CD4-positive, alpha-beta memory T cell (primary cell): ENCODE data around the gene KCNIP4. TPM values are rescaled to one million over a fixed set of nuclear protein-coding genes. Genes with fewer than 3 reads are reported as not detected.
A peak's percentile ranks its signal among the peaks of the same experiment; 100 is the strongest.
"Not testable (repeated sequence)": the region's sequence is repeated elsewhere in the genome, so short reads cannot be mapped to it uniquely, and the experiment has no call there.

Source experiments
- CTCF ChIA-PET: fragments of 350-600 bp; sonication (Branson Sonifier 250); formaldehyde crosslinking; loops from one replicate; lab custom pipeline; 2021; ENCODE audit warnings: inconsistent platforms; ENCODE audit not compliant: partially characterized antibody; lab: Charles Lee
- POLR2A ChIA-PET: fragments of 350-600 bp; sonication (Branson Sonifier 250); formaldehyde crosslinking; loops from one replicate; lab custom pipeline; 2021; ENCODE audit not compliant: partially characterized antibody; lab: Charles Lee
- DNase-seq, 5 donors: peaks; one replicate each; pipeline versions ENCODE4 v3.0.0 to v3.0.0-alpha.2; 2020 to 2022; ENCODE audit warnings: mixed read lengths in 1 of 5
- H3K27ac ChIP-seq: one replicate; pipeline ENCODE4 v1.7.0; 2013; ENCODE audit warnings: low read depth, low read length
- H3K27me3 ChIP-seq: 2 replicates; pipeline ENCODE4 v1.7.0; 2013; ENCODE audit warnings: mild to moderate bottlenecking, low read length, moderate library complexity; ENCODE audit not compliant: insufficient read depth
- H3K36me3 ChIP-seq: 2 replicates; pipeline ENCODE4 v1.7.0; 2013; ENCODE audit warnings: mild to moderate bottlenecking, low read length, moderate library complexity; ENCODE audit not compliant: insufficient read depth
- H3K4me1 ChIP-seq: 2 replicates; pipeline ENCODE4 v1.7.0; 2013; ENCODE audit warnings: mild to moderate bottlenecking, low read length, moderate library complexity; ENCODE audit not compliant: insufficient read depth
- H3K4me3 ChIP-seq, 2 donors: one replicate each; pipeline ENCODE4 v1.7.0; 2013; ENCODE audit warnings: low read length in 2 of 2, mild to moderate bottlenecking in 1 of 2
- H3K9me3 ChIP-seq, 2 donors: one replicate each; pipeline ENCODE4 v1.7.0; 2013; ENCODE audit warnings: low read length in 2 of 2, control low read depth in 1 of 2; ENCODE audit not compliant: control insufficient read depth in 1 of 2
- H3K27ac Mint-ChIP-seq, 7 donors: one replicate each; pipeline ENCODE4 v1.8.0; 2020 to 2021; ENCODE audit warnings: mixed read lengths in 7 of 7, mild to moderate bottlenecking in 6 of 7, inconsistent platforms in 3 of 7, moderate library complexity in 3 of 7
- H3K27me3 Mint-ChIP-seq, 2 donors: one replicate each; pipeline ENCODE4 v1.8.0; 2020 to 2021; ENCODE audit warnings: mixed read lengths in 2 of 2
- H3K36me3 Mint-ChIP-seq, 2 donors: one replicate each; pipeline ENCODE4 v1.8.0; 2020 to 2021; ENCODE audit warnings: mixed read lengths in 2 of 2, inconsistent platforms in 1 of 2, mild to moderate bottlenecking in 1 of 2
- H3K4me1 Mint-ChIP-seq, 4 donors: one replicate each; pipeline ENCODE4 v1.8.0; 2020 to 2021; ENCODE audit warnings: mixed read lengths in 4 of 4, mild to moderate bottlenecking in 1 of 4
- H3K4me3 Mint-ChIP-seq, 8 donors: one replicate each; pipeline ENCODE4 v1.8.0; 2020 to 2021; ENCODE audit warnings: mixed read lengths in 8 of 8, mild to moderate bottlenecking in 7 of 8, moderate library complexity in 6 of 8, inconsistent platforms in 3 of 8
- H3K9me3 Mint-ChIP-seq, 8 donors: one replicate each; pipeline ENCODE4 v1.8.0; 2020 to 2021; ENCODE audit warnings: mixed read lengths in 8 of 8, mild to moderate bottlenecking in 5 of 8, inconsistent platforms in 3 of 8, moderate library complexity in 1 of 8
- intact Hi-C: fragments of 100-400 bp; cut with micrococcal nuclease; formaldehyde crosslinking; loops from one replicate; pipeline ENCODE4 v1.15.1; 2023
- polyA plus RNA-seq, 2 donors: library from polyadenylated mRNA; unstranded; fragments of 300-500 nt; fragmentation: Illumina TruSeq; gene quantifications; one replicate each; pipeline ENCODE4 v1.2.3, GENCODE V29; 2021
- total RNA-seq, 2 experiments: library from RNA; stranded (reverse); gene quantifications; one replicate each; pipeline ENCODE4 v1.2.3, GENCODE V29; 2021

Gene KCNIP4
- total and polyA plus RNA-seq, 4 experiments from 2014 or later, result 0.11 to 0.26 TPM; not detected in 2

- H3K27ac Mint-ChIP-seq, H3K27ac ChIP-seq, H3K9me3 ChIP-seq, H3K27me3 Mint-ChIP-seq, H3K4me3 Mint-ChIP-seq, POLR2A ChIA-PET, DNase-seq, H3K4me3 ChIP-seq, H3K4me1 ChIP-seq, H3K36me3 Mint-ChIP-seq, H3K4me1 Mint-ChIP-seq, intact Hi-C loops, H3K36me3 ChIP-seq, H3K27me3 ChIP-seq: not testable (repeated sequence)
- H3K9me3 Mint-ChIP-seq, result peaks cover 0 to 41% (median 21%) of the 10 kb centered on the region in 8 donors
- CTCF ChIA-PET, result interaction anchor here (2.7 kb wide), 1 partner anchor 9 kb away, joined by 9 read pairs; no protein-coding TSS in a partner anchor
Measured at GRCh38 chr4:20783134-20783533, 1165.4 kb downstream of the KCNIP4 start.

GRCh38 chr4:20778896-20779295 is 1169.7 kb downstream of the KCNIP4 start:
- Histone ChIP-seq H3K4me3 (no peak overlapping the region), H3K27ac (no peak overlapping the region), H3K4me1 (no peaks in the 10 kb centered on the region), H3K9me3 (no peaks in the 10 kb centered on the region), H3K36me3 (no peaks in the 10 kb centered on the region), H3K27me3 (no peaks in the 10 kb centered on the region)
- Mint-ChIP-seq H3K4me3 (no peak overlapping the region), H3K36me3 (peaks cover 0 to 1% of the 10 kb centered on the region in 2 donors), H3K27me3 (peaks cover 0 to 3% of the 10 kb centered on the region in 2 donors), H3K27ac (no peak overlapping the region), H3K4me1 (no peaks in the 10 kb centered on the region), H3K9me3 (peaks cover 0 to 38% (median 23%) of the 10 kb centered on the region in 8 donors)
- POLR2A ChIA-PET, result no interaction called here
- CTCF ChIA-PET, result no interaction called here
- intact Hi-C loops, result no loop called here
- no peak for DNase-seq

GRCh38 chr4:20773144-20773997 is 1175.2 kb downstream of the KCNIP4 start:
- Mint-ChIP-seq H3K27ac (peak overlapping the region in 2 of 7 donors; percentile 29 to 77), H3K9me3 (peaks cover 0 to 5% (median 1%) of the 10 kb centered on the region in 8 donors), H3K36me3 (no peaks in the 10 kb centered on the region), H3K4me1 (peaks cover 0 to 5% (median 2%) of the 10 kb centered on the region in 4 donors), H3K4me3 (peak overlapping the region in 4 of 8 donors; percentile 46 to 66 (median 58)), H3K27me3 (no peaks in the 10 kb centered on the region)
- Histone ChIP-seq H3K36me3 (no peaks in the 10 kb centered on the region), H3K4me1 (peaks cover 3% of the 10 kb centered on the region), H3K4me3 (no peak overlapping the region), H3K27ac (no peak overlapping the region), H3K27me3 (no peaks in the 10 kb centered on the region), H3K9me3 (no peaks in the 10 kb centered on the region)
- intact Hi-C loops, result no loop called here
- ChIA-PET CTCF (interaction anchor here (0.6 to 4.3 kb wide), 14 partner anchors 9 to 1018 kb away, joined by 3 to 42 read pairs (median 3); no protein-coding TSS in a partner anchor), POLR2A (no interaction called here)
- DNase-seq, result peak; percentile 10 to 35 (median 28)

- ChIA-PET CTCF (interaction anchor here (1.9 kb wide), 1 partner anchor 9 kb away, joined by 7 read pairs; no protein-coding TSS in a partner anchor), POLR2A (no interaction called here)
- Histone ChIP-seq H3K27ac (no peak overlapping the region), H3K36me3 (no peaks in the 10 kb centered on the region), H3K9me3 (no peaks in the 10 kb centered on the region), H3K4me1 (no peaks in the 10 kb centered on the region), H3K4me3 (no peak overlapping the region), H3K27me3 (no peaks in the 10 kb centered on the region)
- Mint-ChIP-seq H3K27me3 (no peaks in the 10 kb centered on the region), H3K36me3 (no peaks in the 10 kb centered on the region), H3K4me1 (no peaks in the 10 kb centered on the region), H3K27ac (no peak overlapping the region), H3K9me3 (peaks cover 0 to 2% (median 0%) of the 10 kb centered on the region in 8 donors), H3K4me3 (no peak overlapping the region)
- DNase-seq, result no peak
- intact Hi-C loops, result no loop called here
Measured at GRCh38 chr4:20764366-20764992, 1184.1 kb downstream of the KCNIP4 start.

- no peak overlapping the region for H3K4me3 ChIP-seq
- ChIA-PET POLR2A (no interaction called here), CTCF (interaction anchor here (1.1 kb wide), 1 partner anchor 11 kb away, joined by 3 read pairs; no protein-coding TSS in a partner anchor)
- H3K4me1 ChIP-seq, result no peaks in the 10 kb centered on the region
- H3K27ac ChIP-seq, result no peak overlapping the region
- Mint-ChIP-seq H3K36me3 (no peaks in the 10 kb centered on the region), H3K4me1 (no peaks in the 10 kb centered on the region), H3K9me3 (peaks cover 0 to 2% (median 0%) of the 10 kb centered on the region in 8 donors), H3K27ac (no peak overlapping the region), H3K27me3 (no peaks in the 10 kb centered on the region), H3K4me3 (no peak overlapping the region)
- intact Hi-C loops, result no loop called here
- H3K9me3 ChIP-seq, result no peaks in the 10 kb centered on the region
- no peak for DNase-seq
- no peaks in the 10 kb centered on the region for H3K27me3 ChIP-seq
- no peaks in the 10 kb centered on the region for H3K36me3 ChIP-seq
Measured at GRCh38 chr4:20761826-20762225, 1186.7 kb downstream of the KCNIP4 start.

- no peak overlapping the region for H3K4me3 Mint-ChIP-seq
- intact Hi-C loops, result no loop called here
- no peaks in the 10 kb centered on the region for H3K4me1 ChIP-seq
- no peaks in the 10 kb centered on the region for H3K27me3 Mint-ChIP-seq
- ChIA-PET CTCF (interaction anchor here (1.1 kb wide), 1 partner anchor 12 kb away, joined by 3 read pairs; no protein-coding TSS in a partner anchor), POLR2A (no interaction called here)
- H3K36me3 ChIP-seq, result no peaks in the 10 kb centered on the region
- no peaks in the 10 kb centered on the region for H3K9me3 ChIP-seq
- DNase-seq, result no peak
- H3K4me3 ChIP-seq, result no peak overlapping the region
- H3K9me3 Mint-ChIP-seq, result peaks cover 0 to 2% (median 0%) of the 10 kb centered on the region in 8 donors
- no peaks in the 10 kb centered on the region for H3K4me1 Mint-ChIP-seq
- H3K36me3 Mint-ChIP-seq, result no peaks in the 10 kb centered on the region
- no peaks in the 10 kb centered on the region for H3K27me3 ChIP-seq
- H3K27ac Mint-ChIP-seq, result no peak overlapping the region
- no peak overlapping the region for H3K27ac ChIP-seq
Measured at GRCh38 chr4:20761382-20761781, 1187.2 kb downstream of the KCNIP4 start.

- no peaks in the 10 kb centered on the region for H3K27me3 Mint-ChIP-seq
- POLR2A ChIA-PET, result no interaction called here
- H3K4me3 ChIP-seq, result no peak overlapping the region
- CTCF ChIA-PET, result no interaction called here
- no peaks in the 10 kb centered on the region for H3K4me1 ChIP-seq
- H3K27ac ChIP-seq, result no peak overlapping the region
- DNase-seq, result no peak
- no peaks in the 10 kb centered on the region for H3K9me3 ChIP-seq
- no peaks in the 10 kb centered on the region for H3K4me1 Mint-ChIP-seq
- no peak overlapping the region for H3K27ac Mint-ChIP-seq
- H3K36me3 Mint-ChIP-seq, result no peaks in the 10 kb centered on the region
- H3K36me3 ChIP-seq, result no peaks in the 10 kb centered on the region
- H3K27me3 ChIP-seq, result no peaks in the 10 kb centered on the region
- H3K4me3 Mint-ChIP-seq, result no peak overlapping the region
- intact Hi-C loops, result no loop called here
- peaks cover 0 to 2% (median 0%) of the 10 kb centered on the region in 8 donors for H3K9me3 Mint-ChIP-seq
Measured at GRCh38 chr4:20760053-20760452, 1188.5 kb downstream of the KCNIP4 start.
